HepG2 (cell line): ENCODE data around the gene STARD13. TPM values are rescaled to one million over a fixed set of nuclear protein-coding genes. Genes with fewer than 3 reads are reported as not detected.

Experiments used
- ATAC-seq: fragments of 200-7000 bp; cut with Tn5 transposase; 3 replicates; pipeline ENCODE4 v1.9.1; 2020; ENCODE audit warnings: mild to moderate bottlenecking, moderate library complexity
- BruUV-seq: library from RNA; stranded (reverse); fragments of 400-500 nt; replicated peaks from 2 replicates; lab custom pipeline; 2021; lab: Mats Ljungman, UMichigan
- CTCF ChIA-PET: fragments of 300-600 bp; formaldehyde crosslinking; extraction: SDS; loops from one replicate; lab custom pipeline; 2021; ENCODE audit warnings: low total read pairs, inconsistent platforms, low intra/inter-chr PET ratio; lab: Yijun Ruan, JAX
- POLR2A ChIA-PET: fragments of 350-600 bp; sonication (Branson Sonifier 250); formaldehyde crosslinking; loops from one replicate; lab custom pipeline; 2020; ENCODE audit warnings: antibody characterized with exemption, inconsistent platforms; lab: Yijun Ruan, JAX
- DNase-seq: peaks from one replicate; pipeline ENCODE4 v3.0.0-alpha.2; 2015; ENCODE audit warnings: low spot score
- FAIRE-seq: peaks from 3 replicates; lab custom pipeline; 2011; peaks lifted over from hg19 to GRCh38; lab: Jason Lieb, UNC
- H2AFZ ChIP-seq: one replicate; pipeline ENCODE4 v1.6.1; 2011; ENCODE audit warnings: low read length, inconsistent platforms
- H3K27ac ChIP-seq: fragments of 300-600 bp; 3 replicates; pipeline ENCODE4 v1.8.0; 2011; ENCODE audit warnings: mixed run types, mild to moderate bottlenecking, mixed read lengths, low read length, inconsistent platforms; ENCODE audit not compliant: insufficient read depth; ENCODE audit errors: extremely low read length
- H3K27me3 ChIP-seq, 2 experiments: fragments of 200-600 bp in 1 of 2; 2 replicates in 1 of 2; 3 replicates in 1 of 2; pipeline versions ENCODE4 v1.6.0 to v1.8.0; 2011; ENCODE audit warnings: low read length in 2 of 2, mild to moderate bottlenecking in 2 of 2, moderate library complexity in 2 of 2, inconsistent platforms in 1 of 2; ENCODE audit not compliant: insufficient read depth in 2 of 2, control insufficient read depth in 1 of 2
- H3K36me3 ChIP-seq, 2 experiments: fragments of 200-600 bp in 1 of 2; replicated peaks in 1 of 2; 2 replicates in 1 of 2; 3 replicates in 1 of 2; pipeline versions ENCODE4 v1.5.1 to v1.8.0; 2011; ENCODE audit warnings: low read length in 2 of 2, inconsistent platforms in 1 of 2; ENCODE audit not compliant: insufficient read depth in 2 of 2, control insufficient read depth in 1 of 2
- H3K4me1 ChIP-seq: 2 replicates; pipeline ENCODE4 v1.5.1; 2012; ENCODE audit warnings: low read length, inconsistent platforms; ENCODE audit not compliant: insufficient read depth
- H3K4me2 ChIP-seq: 2 replicates; pipeline ENCODE4 v1.6.0; 2011; ENCODE audit warnings: low read depth, low read length, inconsistent platforms
- H3K4me3 ChIP-seq, 3 experiments: fragments of 200-600 bp in 1 of 3; sonication (generic), shearing (Covaris generic) in 1 of 3; replicated peaks in 1 of 3; 2 replicates each; pipeline ENCODE4 v1.5.1; 2011 to 2016; ENCODE audit warnings: low read length in 3 of 3, inconsistent platforms in 2 of 3, low read depth in 2 of 3, mild to moderate bottlenecking in 2 of 3, control low read depth in 1 of 3, mixed read lengths in 1 of 3; ENCODE audit not compliant: insufficient read depth in 1 of 3
- H3K79me2 ChIP-seq: one replicate; pipeline ENCODE4 v1.6.1; 2011; ENCODE audit warnings: low read length, inconsistent platforms; ENCODE audit not compliant: insufficient read depth
- H3K9ac ChIP-seq: 2 replicates; pipeline ENCODE4 v1.6.0; 2011; ENCODE audit warnings: mild to moderate bottlenecking, low read depth, low read length, inconsistent platforms; ENCODE audit not compliant: insufficient read depth
- H3K9me3 ChIP-seq: 2 replicates; pipeline ENCODE4 v1.5.1; 2012; ENCODE audit warnings: mild to moderate bottlenecking, low read length
- H4K20me1 ChIP-seq: 2 replicates; pipeline ENCODE4 v1.6.0; 2011; ENCODE audit warnings: inconsistent platforms, mild to moderate bottlenecking, low read length, moderate library complexity; ENCODE audit not compliant: insufficient read depth
- CEBPG ChIP-seq: IDR thresholded peaks from 2 replicates; pipeline ENCODE4 v1.6.1; 2016
- ELF4 ChIP-seq: sonication (generic); formaldehyde crosslinking; IDR thresholded peaks from 2 replicates; pipeline ENCODE4 v1.5.0; 2020; ENCODE audit warnings: missing genetic modification reagents, mild to moderate bottlenecking, moderate library complexity, borderline replicate concordance
- ETV5 ChIP-seq: IDR thresholded peaks from 2 replicates; pipeline ENCODE4 v1.6.1; 2018; ENCODE audit warnings: missing biosample characterization, missing genetic modification reagents, inconsistent platforms, borderline replicate concordance
- FOSL2 ChIP-seq: sonication (generic); formaldehyde crosslinking; IDR thresholded peaks from 2 replicates; pipeline ENCODE4 v1.4.0; 2020; ENCODE audit warnings: missing genetic modification reagents
- GATAD2A ChIP-seq: IDR thresholded peaks from 2 replicates; pipeline ENCODE4 v1.6.1; 2016
- JARID2 ChIP-seq: sonication (generic); formaldehyde crosslinking; IDR thresholded peaks from 2 replicates; pipeline ENCODE4 v1.8.1; 2023; ENCODE audit warnings: missing genetic modification reagents, inconsistent platforms; ENCODE audit not compliant: insufficient replicate concordance
- JUND ChIP-seq: sonication (generic); formaldehyde crosslinking; IDR thresholded peaks from 2 replicates; pipeline ENCODE4 v1.8.0; 2022; ENCODE audit warnings: mild to moderate bottlenecking, missing genetic modification reagents
- KLF16 ChIP-seq, 2 experiments: sonication (generic) in 1 of 2; formaldehyde crosslinking in 1 of 2; IDR thresholded peaks; 2 replicates each; pipeline versions ENCODE4 v1.6.1 to v1.8.0; 2016 to 2023; ENCODE audit warnings: missing genetic modification reagents in 2 of 2, missing compliant biosample characterization in 1 of 2
- NCOA5 ChIP-seq: sonication (generic); formaldehyde crosslinking; IDR thresholded peaks from 2 replicates; pipeline ENCODE4 v1.4.0; 2020; ENCODE audit warnings: missing genetic modification reagents
- ZNF256 ChIP-seq: sonication (generic); formaldehyde crosslinking; conservative IDR thresholded peaks from 2 replicates; pipeline ENCODE4 v1.4.0; 2020; ENCODE audit warnings: missing genetic modification reagents
- ZNF547 ChIP-seq: sonication (generic); formaldehyde crosslinking; IDR thresholded peaks from 2 replicates; pipeline ENCODE4 v1.5.1; 2020; ENCODE audit warnings: mild to moderate bottlenecking, missing genetic modification reagents
- ZNF605 ChIP-seq: sonication (generic); formaldehyde crosslinking; IDR thresholded peaks from 2 replicates; pipeline ENCODE4 v1.8.0; 2022; ENCODE audit warnings: mild to moderate bottlenecking, missing genetic modification reagents
- WGBS: methylation state at CpG from one replicate; pipeline ENCODE4 v1.1.6; 2017; ENCODE audit warnings: low lambda C conversion rate; 5-methylcytosine and 5-hydroxymethylcytosine counted together
- in situ Hi-C: cut with HindIII; loops from 2 replicates; pipeline ENCODE4 v1.10.0; 2017; ENCODE audit warnings: low pct_unique_long_range_greater_than_20kb; ENCODE audit not compliant: extremely low pct_ligation_motif_present
- intact Hi-C: fragments of 100-400 bp; cut with micrococcal nuclease; formaldehyde crosslinking; loops from one replicate; pipeline ENCODE4 v1.10.0; 2022; ENCODE audit not compliant: unreplicated experiment
- polyA plus RNA-seq, 8 experiments: library from polyadenylated mRNA; depleted of rRNA in 3 of 8; stranded (reverse) in 7 of 8; unstranded in 1 of 8; fragments of >200 nt; fragmentation: Illumina TruSeq in 4 of 8; extraction: Trizol in 4 of 8; gene quantifications; 2 replicates each; pipeline versions ENCODE4 v1.2.1 to v1.2.3, GENCODE V29; 2011 to 2016; ENCODE audit warnings: low read depth in 4 of 8, missing spikeins in 1 of 8, mixed read lengths in 1 of 8; ENCODE audit not compliant: insufficient read depth in 1 of 8
- total RNA-seq, 5 experiments: library from RNA; depleted of rRNA; stranded (reverse); fragments of >200 nt; fragmentation: Illumina TruSeq; extraction: Trizol; gene quantifications; 2 replicates each; pipeline ENCODE4 v1.2.3, GENCODE V29; 2016; ENCODE audit warnings: low read depth in 1 of 5
- TF ChIP-seq, protein P1 (sequence below): sonication (generic); formaldehyde crosslinking; IDR thresholded peaks from 2 replicates; pipeline ENCODE4 v1.5.0; 2020; ENCODE audit warnings: missing genetic modification reagents
- TF ChIP-seq, protein P2 (sequence below): sonication (generic); formaldehyde crosslinking; IDR thresholded peaks from 2 replicates; pipeline ENCODE4 v1.4.0; 2020; ENCODE audit warnings: missing genetic modification reagents, mild to moderate bottlenecking, borderline replicate concordance
- TF ChIP-seq, protein P3 (sequence below): sonication (generic); formaldehyde crosslinking; IDR thresholded peaks from 2 replicates; pipeline ENCODE4 v1.9.0; 2021; ENCODE audit warnings: missing genetic modification reagents, borderline replicate concordance

The STARD13 gene
- total and polyA plus RNA-seq, 2 of the 13 experiments (the other 11 are each of a cell fraction or from before 2014, with no cell fraction given) = 12.8 to 14.3 TPM

DNA sequence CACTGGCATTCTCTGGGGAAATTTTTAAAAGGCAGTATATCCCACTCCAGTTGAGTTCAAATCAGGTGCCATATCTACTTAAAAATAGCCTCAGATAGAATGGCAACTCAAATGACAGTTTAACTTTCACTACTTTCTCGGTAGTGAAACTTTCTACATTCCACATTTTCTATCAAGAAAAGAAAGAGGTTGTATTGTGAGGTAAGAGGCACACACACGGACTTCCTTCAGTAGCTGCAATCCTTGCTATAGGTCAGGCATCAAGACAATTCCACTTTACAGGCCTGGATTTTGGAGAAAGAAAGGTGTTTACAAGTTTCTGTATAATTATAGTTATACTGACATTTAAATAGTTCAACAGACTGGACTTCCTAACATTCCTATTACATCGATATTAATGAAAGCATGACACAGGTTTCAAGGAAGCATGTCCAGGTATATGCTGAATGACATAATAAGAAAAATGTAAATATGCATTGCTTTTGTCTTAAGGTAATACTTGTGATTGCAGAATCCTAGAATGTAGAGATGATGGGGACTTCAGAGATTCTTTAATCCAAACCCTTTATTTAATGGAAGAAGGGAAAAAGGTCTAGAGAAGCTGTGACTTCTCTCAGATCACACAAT lies 5.2 kb downstream of the STARD13 start (continued):
- TF ChIP-seq, protein P1, sequence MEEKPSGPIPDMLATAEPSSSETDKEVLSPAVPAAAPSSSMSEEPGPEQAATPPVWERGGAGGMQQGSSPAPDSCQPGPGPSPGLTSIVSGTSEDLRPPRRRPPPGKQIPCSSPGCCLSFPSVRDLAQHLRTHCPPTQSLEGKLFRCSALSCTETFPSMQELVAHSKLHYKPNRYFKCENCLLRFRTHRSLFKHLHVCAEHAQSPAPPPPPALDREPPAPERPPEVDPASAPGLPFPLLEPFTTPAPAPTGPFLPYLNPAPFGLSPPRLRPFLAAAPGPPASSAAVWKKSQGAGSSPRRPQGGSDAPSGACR (CRISPR knock-in tag) = no peak
- TF ChIP-seq ZNF547 (CRISPR knock-in tag) = no peak

DNA sequence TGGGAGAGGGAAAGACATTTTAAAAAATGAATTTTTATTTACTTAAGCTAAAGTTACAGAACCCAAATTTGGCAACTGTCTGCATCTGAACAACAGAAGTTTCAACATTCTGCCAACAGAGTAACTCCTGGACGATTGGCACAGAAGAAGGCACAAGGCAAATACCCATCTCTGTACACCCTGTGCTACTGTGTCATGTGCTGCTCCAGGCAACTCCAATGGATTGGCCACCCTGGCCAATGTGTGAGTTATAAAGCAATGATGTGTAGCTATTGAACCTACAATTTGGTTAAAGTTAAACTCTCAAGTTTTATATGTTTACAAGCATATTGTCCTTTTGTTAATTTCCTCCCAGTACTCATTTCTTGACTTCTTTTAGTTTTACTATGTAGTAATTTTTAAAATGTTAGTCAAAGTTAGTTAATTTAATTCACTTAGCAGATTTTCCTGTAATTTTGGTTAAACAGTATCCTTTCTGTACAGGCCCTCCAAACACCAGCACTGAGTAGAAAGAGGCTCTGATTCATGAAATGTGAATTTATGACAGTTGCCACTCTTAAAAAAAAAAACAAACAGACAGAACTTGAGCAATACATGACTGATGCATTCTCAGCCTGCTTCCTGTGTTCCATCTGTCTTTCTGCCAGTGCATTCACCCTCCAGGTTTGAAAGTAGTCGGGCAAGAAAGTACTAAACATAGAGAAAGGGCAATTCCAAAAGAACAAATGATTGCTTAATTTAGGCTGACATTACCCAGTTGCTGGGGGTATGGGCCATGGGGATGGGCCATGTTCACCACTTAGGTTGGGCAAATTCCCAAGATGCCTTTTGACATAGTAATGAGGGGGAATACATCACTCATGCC lies 5.9 kb downstream of the STARD13 start:
- Histone ChIP-seq H3K36me3 (peaks cover 3 to 4% of the 10 kb centered on the region in 2 experiments; a peak in 3 of 5 replicates), H3K27me3 (no peaks in the 10 kb centered on the region), H3K4me1 (peaks cover 62% of the 10 kb centered on the region), H4K20me1 (no peaks in the 10 kb centered on the region), H3K27ac (no peak overlapping the region), H3K9ac (no peak overlapping the region), H3K9me3 (no peaks in the 10 kb centered on the region), H3K4me3 (no peak overlapping the region), H3K4me2 (peak overlapping the region; percentile 14; the same call in 1 of the 2 replicates), H3K79me2 (peaks cover 56% of the 10 kb centered on the region), H2AFZ (no peak overlapping the region)
- FAIRE-seq (no peak), ATAC-seq (peak; percentile 64), DNase-seq (peak; percentile 47)
- intact Hi-C loops = no loop called here
- in situ Hi-C loops = no loop called here
- no TSS peak for BruUV-seq
- POLR2A ChIA-PET = interaction anchor here (1.1 kb wide), 1 partner anchor 19 kb away, joined by 3 read pairs; no protein-coding TSS in a partner anchor
- 44% methylated on average over 2 of the region's 2 CpGs for WGBS
- CTCF ChIA-PET = no interaction called here
- no peak for TF ChIP-seq JARID2 (CRISPR knock-in tag)
- TF ChIP-seq ETV5 (CRISPR knock-in tag) = peak; percentile 47; the same call in 1 of the 2 replicates
- TF ChIP-seq, protein P2, sequence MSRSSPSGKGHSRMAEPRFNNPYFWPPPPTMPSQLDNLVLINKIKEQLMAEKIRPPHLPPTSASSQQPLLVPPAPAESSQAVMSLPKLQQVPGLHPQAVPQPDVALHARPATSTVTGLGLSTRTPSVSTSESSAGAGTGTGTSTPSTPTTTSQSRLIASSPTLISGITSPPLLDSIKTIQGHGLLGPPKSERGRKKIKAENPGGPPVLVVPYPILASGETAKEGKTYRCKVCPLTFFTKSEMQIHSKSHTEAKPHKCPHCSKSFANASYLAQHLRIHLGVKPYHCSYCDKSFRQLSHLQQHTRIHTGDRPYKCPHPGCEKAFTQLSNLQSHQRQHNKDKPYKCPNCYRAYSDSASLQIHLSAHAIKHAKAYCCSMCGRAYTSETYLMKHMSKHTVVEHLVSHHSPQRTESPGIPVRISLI (CRISPR knock-in tag) = peak; percentile 38; the same call in 1 of the 2 replicates
- peak; percentile 62 for TF ChIP-seq CEBPG (CRISPR knock-in tag)
- no peak for TF ChIP-seq ZNF605 (CRISPR knock-in tag)
- no peak for TF ChIP-seq KLF16 (CRISPR knock-in tag; IDR thresholded peaks at IDR 0.05)
- no peak for TF ChIP-seq ELF4 (CRISPR knock-in tag)
- TF ChIP-seq, protein P3, sequence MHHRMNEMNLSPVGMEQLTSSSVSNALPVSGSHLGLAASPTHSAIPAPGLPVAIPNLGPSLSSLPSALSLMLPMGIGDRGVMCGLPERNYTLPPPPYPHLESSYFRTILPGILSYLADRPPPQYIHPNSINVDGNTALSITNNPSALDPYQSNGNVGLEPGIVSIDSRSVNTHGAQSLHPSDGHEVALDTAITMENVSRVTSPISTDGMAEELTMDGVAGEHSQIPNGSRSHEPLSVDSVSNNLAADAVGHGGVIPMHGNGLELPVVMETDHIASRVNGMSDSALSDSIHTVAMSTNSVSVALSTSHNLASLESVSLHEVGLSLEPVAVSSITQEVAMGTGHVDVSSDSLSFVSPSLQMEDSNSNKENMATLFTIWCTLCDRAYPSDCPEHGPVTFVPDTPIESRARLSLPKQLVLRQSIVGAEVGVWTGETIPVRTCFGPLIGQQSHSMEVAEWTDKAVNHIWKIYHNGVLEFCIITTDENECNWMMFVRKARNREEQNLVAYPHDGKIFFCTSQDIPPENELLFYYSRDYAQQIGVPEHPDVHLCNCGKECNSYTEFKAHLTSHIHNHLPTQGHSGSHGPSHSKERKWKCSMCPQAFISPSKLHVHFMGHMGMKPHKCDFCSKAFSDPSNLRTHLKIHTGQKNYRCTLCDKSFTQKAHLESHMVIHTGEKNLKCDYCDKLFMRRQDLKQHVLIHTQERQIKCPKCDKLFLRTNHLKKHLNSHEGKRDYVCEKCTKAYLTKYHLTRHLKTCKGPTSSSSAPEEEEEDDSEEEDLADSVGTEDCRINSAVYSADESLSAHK (CRISPR knock-in tag) = no peak
- TF ChIP-seq NCOA5 (CRISPR knock-in tag) = no peak
- peak; percentile 75 for TF ChIP-seq FOSL2
- no peak for TF ChIP-seq ZNF256 (CRISPR knock-in tag)
- TF ChIP-seq GATAD2A (CRISPR knock-in tag) = peak; percentile 49; the same call in 1 of the 2 replicates
- no peak for TF ChIP-seq JUND (CRISPR knock-in tag)
